Measurements from ENCODE around the gene MAST2. TPM values are rescaled to one million over a fixed set of nuclear protein-coding genes. Genes with fewer than 3 reads are reported as not detected.
A peak's percentile ranks its signal among the peaks of the same experiment; 100 is the strongest.
"Not testable (repeated sequence)": the region's sequence is repeated elsewhere in the genome, so short reads cannot be mapped to it uniquely, and the experiment has no call there.

The MAST2 gene
- total and polyA plus RNA-seq, 2 donors (not counting 3 experiments of a cell fraction or from before 2014, with no cell fraction given): 25.0 to 41.2 TPM

- H3K4me3 ChIP-seq (replicated peaks in 1 of 3; ENCODE audit: insufficient read depth in 1 of 3, low read depth in 1 of 3, low read length in 3 of 3): no peak overlapping the region
- no peak overlapping the region for H3K4me2 ChIP-seq (ENCODE audit: insufficient read depth, low read length)
- H3K27me3 ChIP-seq (ENCODE audit: control insufficient read depth in 2 of 2, insufficient read depth in 2 of 2, low read length in 2 of 2): no peaks in the 10 kb centered on the region
- TF ChIP-seq FOS (IDR thresholded peaks at IDR 0.05; ENCODE audit: borderline replicate concordance, insufficient read depth, low read length) (no peak), MYC (IDR thresholded peaks at IDR 0.05; ENCODE audit: low read depth, low read length) (no peak), POLR2A (IDR thresholded peaks at IDR 0.05; ENCODE audit: low read depth, low read length) (no peak)
- H2AFZ ChIP-seq (ENCODE audit: low read depth, low read length): no peak overlapping the region
- dilution Hi-C loops (cut with MboI; ENCODE audit: extremely low pct_ligation_motif_present, low sequenced_read_pairs) (no loop called here), intact Hi-C loops (cut with micrococcal nuclease) (no loop called here)
- POLR2A ChIA-PET: no interaction called here
- peak; percentile 21 for FAIRE-seq
- no peak for DNase-seq (ENCODE audit: low read depth, low spot score)
- H3K9ac ChIP-seq (replicated peaks; ENCODE audit: extremely low read depth, insufficient read depth, low read length): no peak overlapping the region
- peaks cover 4% of the 10 kb centered on the region for H3K79me2 ChIP-seq (ENCODE audit: control insufficient read depth, insufficient read depth, low read length)
- H3K9me1 ChIP-seq (replicated peaks; ENCODE audit: control insufficient read depth, extremely low read depth, insufficient read depth, low read length): no peaks in the 10 kb centered on the region
- no peaks in the 10 kb centered on the region for H4K20me1 ChIP-seq (replicated peaks; ENCODE audit: control insufficient read depth, extremely low read depth, insufficient read depth, low read length)
- H3K27ac ChIP-seq (ENCODE audit: insufficient read depth, low read depth, low read length): no peak overlapping the region
- no peaks in the 10 kb centered on the region for H3K36me3 ChIP-seq (ENCODE audit: control insufficient read depth in 2 of 2, extremely low read depth in 1 of 2, insufficient read depth in 2 of 2, low read length in 2 of 2)
- BruUV-seq (replicated peaks): no TSS peak
- no peaks in the 10 kb centered on the region for H3K4me1 ChIP-seq (ENCODE audit: control insufficient read depth, extremely low read depth, insufficient read depth, low read length)
- CTCF ChIA-PET: interaction anchor here (1.3 kb wide), 1 partner anchor 11 kb away, joined by 3 read pairs; no protein-coding TSS in a partner anchor
- H3K9me3 ChIP-seq (replicated peaks; ENCODE audit: control insufficient read depth, insufficient read depth, low read length): no peaks in the 10 kb centered on the region
These were observed 157.7 kb downstream of the MAST2 start for GRCh38 chr1:45960930-45961715.

- H3K4me1 ChIP-seq (ENCODE audit: control insufficient read depth, extremely low read depth, insufficient read depth, low read length); H3K9ac ChIP-seq (replicated peaks; ENCODE audit: extremely low read depth, insufficient read depth, low read length); H3K9me3 ChIP-seq (replicated peaks; ENCODE audit: control insufficient read depth, insufficient read depth, low read length); H4K20me1 ChIP-seq (replicated peaks; ENCODE audit: control insufficient read depth, extremely low read depth, insufficient read depth, low read length); intact Hi-C loops (cut with micrococcal nuclease); BruUV-seq (replicated peaks); FAIRE-seq; H3K4me2 ChIP-seq (ENCODE audit: insufficient read depth, low read length); DNase-seq (ENCODE audit: low read depth, low spot score); H3K9me1 ChIP-seq (replicated peaks; ENCODE audit: control insufficient read depth, extremely low read depth, insufficient read depth, low read length); H3K27me3 ChIP-seq (ENCODE audit: control insufficient read depth in 2 of 2, insufficient read depth in 2 of 2, low read length in 2 of 2); POLR2A ChIA-PET; H3K79me2 ChIP-seq (ENCODE audit: control insufficient read depth, insufficient read depth, low read length); H3K4me3 ChIP-seq (replicated peaks in 1 of 3; ENCODE audit: insufficient read depth in 1 of 3, low read depth in 1 of 3, low read length in 3 of 3); dilution Hi-C loops (cut with MboI; ENCODE audit: extremely low pct_ligation_motif_present, low sequenced_read_pairs); CTCF ChIA-PET; H3K36me3 ChIP-seq (ENCODE audit: control insufficient read depth in 2 of 2, extremely low read depth in 1 of 2, insufficient read depth in 2 of 2, low read length in 2 of 2); H2AFZ ChIP-seq (ENCODE audit: low read depth, low read length); H3K27ac ChIP-seq (ENCODE audit: insufficient read depth, low read depth, low read length): not testable (repeated sequence)
These were observed 158.5 kb downstream of the MAST2 start for GRCh38 chr1:45961936-45962335.

All from endothelial cell of umbilical vein (primary cell).